Measurements from ENCODE around the gene TERC.
A peak's percentile ranks its signal among the peaks of the same experiment; 100 is the strongest.

The TERC gene

DNA sequence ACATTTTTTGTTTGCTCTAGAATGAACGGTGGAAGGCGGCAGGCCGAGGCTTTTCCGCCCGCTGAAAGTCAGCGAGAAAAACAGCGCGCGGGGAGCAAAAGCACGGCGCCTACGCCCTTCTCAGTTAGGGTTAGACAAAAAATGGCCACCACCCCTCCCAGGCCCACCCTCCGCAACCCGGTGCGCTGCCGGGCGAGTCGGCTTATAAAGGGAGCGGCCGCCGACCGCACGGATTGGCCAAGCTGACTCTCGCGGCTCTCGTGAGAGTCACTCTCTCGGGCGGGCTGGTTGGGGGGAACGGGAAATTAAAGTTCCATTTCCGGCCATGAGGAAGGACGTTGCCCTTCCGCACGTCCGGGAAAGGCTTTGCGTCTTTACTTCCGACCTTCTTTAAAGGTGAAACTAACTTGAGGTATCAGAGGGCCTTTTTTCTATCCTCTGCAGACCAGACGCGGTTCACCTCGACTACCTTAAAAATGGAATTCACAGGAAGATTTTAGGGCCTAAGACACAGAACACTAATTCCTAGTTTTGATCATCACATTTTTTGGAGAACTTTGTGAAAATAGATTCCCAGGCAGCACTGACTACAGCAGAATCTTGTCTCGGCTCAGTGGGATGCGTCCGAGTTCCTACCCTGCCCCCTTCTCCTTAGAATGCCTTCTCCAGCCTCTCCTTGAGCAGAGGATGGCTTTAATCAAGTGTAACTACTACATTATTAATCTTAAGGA is at the start of gene TERC:
Gene TERC (minus strand): TSS at position 179 of the 731 bp plus-strand sequence.
- peak; percentile 68 to 76 for DNase-seq

DNA sequence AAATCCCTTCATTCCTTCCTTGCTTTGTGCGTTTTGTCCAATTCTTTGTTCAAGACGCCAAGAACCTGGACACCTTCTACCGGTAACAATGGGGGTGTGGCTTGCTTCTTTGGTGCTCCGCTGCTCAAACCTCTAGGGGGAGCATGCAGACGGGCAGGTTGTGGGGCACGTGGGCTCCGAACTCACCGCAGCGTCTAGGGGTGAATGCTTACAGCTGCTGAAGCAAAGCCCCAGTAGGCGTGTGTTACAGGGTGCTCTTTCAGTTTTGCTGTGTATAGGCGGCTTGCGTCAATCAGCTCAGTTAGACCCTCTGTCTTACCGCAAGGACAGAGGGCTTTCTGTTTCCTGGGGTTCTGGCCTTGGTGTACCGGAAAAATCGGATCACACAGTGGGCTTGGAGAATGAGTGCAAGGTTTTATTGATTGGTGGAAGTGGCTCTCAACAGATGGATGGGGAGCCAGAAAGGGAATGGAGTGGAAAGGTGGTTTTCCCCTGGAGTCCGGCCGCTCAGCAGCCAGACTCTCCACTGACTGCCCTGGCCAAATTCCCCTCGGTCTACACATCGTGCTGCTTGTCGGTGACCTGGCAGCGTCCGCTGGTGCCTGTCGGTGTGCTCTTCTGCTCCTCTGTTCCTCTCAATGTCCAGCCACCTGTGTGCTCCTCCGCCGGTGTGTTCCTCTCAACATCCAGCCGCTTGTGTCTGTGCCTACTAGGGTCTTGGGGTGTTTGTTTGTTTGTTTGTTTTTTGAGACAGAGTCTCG is 49.1 kb upstream of the TERC start:
- peak; percentile 30 for DNase-seq

DNA sequence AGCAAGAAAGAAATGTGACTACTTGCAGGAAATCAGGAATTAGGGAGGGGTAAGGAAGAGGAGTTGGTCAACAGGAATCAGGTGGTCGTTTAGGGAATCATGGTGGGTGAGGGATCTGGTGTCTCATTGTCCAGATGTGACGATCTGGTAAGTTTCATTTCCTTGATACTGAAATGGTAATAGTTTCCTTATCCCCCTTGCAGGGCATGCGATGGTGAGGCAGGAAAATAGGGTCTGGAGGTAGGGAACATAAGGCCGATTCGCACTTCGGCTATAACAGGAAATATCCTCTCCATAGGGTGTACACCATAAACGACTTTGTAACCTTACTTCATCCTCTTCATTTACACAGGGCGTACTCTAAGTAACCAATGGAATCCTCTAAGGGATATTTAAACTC is 48.4 kb upstream of the TERC start:
- DNase-seq, result no peak

- peak; percentile 51 to 61 for DNase-seq
These were observed 47.7 kb upstream of the TERC start, which contains the start of the genes LRRC34 and LRRIQ4 for GRCh38 chr3:169812332-169813235. Gene LRRC34 (minus strand): TSS chr3:169812904. CDS start chr3:169812548, 356 bp downstream. Gene LRRIQ4 (plus strand): TSS chr3:169812870. CDS start chr3:169821922, 9,052 bp downstream.

DNA sequence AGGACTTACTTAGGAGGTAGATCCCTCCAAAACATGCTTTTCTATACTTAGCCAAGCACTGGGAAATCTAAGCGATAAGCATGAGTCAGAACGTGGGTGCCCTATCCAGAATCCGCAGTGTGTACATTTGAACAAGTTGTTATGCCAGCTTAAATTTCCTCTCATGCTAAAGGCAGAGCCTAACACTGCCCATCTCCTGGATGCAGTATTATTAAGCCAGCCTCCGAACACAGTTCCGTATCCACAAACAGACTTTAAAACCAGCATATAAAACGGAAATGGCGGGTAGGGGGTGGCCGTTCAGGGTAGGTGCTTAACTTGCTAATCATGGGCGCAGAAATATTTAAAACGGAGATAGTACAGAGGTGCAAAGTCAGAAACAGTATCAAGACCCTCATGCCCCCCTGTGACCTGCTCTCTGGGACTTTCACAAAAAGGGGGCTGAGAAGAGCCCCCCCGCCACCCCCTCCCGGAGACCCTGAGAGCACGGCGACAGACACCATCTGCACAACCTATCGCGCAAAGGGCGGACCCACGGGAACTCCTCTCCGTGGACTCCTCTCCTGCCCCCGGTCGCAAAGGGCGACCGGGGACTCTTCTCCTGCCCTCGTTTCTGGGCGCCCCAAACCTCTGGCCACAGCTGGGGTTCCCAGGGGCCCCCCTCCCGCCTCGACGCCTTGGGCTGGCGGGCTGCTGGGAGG is 46.9 kb upstream of the TERC start:
- peak; percentile 6 to 10 for DNase-seq

DNA sequence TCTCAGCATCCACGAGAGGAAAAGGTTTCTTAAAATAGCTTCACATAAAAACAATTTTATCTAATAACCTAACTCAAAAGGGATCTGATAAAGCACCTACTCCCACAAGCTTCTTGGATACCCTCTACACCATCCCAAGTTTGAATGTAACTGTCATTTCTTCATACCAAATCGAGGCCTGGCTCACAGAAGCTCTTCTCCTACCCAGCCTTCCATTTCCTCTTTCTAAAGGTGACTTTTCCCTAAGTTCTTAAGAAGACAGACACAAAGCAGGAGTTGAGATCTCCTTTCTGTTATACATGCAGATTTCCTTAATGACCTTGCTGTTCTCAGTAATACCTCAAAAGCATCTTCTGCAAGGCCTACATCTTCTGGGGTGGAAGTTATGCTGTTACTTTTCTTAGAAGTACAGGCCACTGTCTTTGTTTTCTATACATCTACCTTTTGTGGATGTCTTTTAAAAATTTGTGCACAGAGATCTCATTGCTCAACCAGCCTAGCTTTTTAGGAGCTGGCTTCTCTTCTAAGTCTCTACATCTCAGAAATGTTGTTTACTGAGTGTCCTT is 44.5 kb upstream of the TERC start:
- DNase-seq, result no peak

GRCh38 chr3:169804681-169805080 is 39.8 kb upstream of the TERC start:
- DNase-seq, result no peak

DNA sequence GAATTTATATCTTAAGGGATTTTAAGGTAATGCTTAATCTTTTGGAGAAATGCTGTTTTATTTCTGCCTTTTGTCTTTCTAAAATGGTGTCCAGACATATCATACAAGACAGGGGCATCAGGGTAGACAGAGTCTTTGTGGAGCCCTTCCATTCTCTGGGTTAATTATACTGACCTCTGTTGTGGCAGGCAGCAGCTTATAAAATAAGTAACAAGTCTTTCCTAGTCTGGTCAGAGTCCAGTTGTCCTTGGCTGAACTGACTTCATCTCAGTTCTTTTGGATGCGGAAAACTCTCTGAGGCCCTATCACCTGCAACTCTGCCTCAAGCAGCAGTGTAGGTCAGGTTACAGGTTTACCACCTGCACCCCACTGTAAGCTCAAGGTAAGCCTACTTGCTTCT is 27.5 kb upstream of the TERC start:
- no peak for DNase-seq

- no peak for DNase-seq
These were observed 26.0 kb upstream of the TERC start for GRCh38 chr3:169790687-169791429.

- DNase-seq, result no peak
These were observed 25.4 kb upstream of the TERC start for GRCh38 chr3:169790219-169790618.

DNA sequence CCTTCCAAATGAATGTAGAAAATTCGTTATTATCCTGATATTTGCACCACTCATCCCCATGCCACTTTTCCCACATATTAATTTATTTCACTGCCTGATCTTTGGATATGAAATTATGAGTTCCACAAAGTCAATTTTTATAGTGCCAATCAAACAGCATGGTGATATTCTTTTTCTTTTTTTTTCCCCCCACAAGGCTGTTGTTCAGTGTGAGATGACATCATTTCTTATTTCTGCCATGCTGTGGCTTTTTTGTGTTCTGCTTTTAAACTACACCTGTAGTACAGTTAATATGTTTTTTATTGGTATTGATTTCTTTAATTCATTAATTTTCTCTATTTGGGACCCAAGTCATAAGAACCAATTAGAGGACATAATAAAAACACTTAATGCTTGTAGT is 22.9 kb upstream of the TERC start:
- no peak for DNase-seq

GRCh38 chr3:169787120-169787519 is 22.3 kb upstream of the TERC start:
- no peak for DNase-seq

GRCh38 chr3:169781209-169781855 is 16.5 kb upstream of the TERC start:
- no peak for DNase-seq

DNA sequence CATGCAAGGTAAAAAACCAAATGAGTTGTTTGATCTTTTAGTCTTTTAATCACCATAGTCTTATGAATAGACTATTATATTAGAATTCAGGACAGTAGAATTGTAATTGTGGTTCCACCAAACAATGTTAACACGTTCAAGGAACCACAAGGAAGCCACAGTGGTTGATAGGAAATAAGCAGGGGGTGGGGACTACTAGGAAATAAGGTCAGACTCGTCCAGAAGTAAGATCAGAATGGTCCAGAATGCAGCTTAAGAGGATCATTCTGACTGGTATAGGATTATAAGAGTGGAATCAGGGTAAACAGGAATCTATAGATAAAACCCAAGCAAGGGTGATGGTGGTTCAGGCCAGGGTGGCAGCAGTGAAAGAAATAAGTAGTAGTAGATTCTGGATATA is 15.9 kb upstream of the TERC start:
- no peak for DNase-seq

DNA sequence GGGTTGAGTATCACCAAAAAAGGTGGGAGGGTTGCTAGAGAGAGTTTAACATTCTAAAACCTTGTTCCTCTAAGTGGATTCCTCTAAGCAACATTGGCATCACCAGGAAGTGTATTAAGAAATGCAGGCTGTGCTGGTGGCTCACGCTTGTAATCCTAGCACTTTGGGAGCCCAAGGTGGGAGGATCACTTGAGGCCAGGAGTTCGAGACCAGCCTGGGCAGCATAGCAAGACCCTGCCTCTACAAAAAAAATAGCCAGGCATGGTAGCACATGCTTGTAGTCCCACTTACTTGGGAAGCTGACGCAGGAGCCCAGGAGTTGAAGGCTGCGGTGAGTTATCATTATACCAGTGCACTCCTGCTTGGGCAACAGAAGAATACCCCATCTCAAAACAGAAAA is 13.0 kb upstream of the TERC start:
- no peak for DNase-seq

- no peak for DNase-seq
These were observed 9.3 kb upstream of the TERC start for GRCh38 chr3:169774186-169774585.

DNA sequence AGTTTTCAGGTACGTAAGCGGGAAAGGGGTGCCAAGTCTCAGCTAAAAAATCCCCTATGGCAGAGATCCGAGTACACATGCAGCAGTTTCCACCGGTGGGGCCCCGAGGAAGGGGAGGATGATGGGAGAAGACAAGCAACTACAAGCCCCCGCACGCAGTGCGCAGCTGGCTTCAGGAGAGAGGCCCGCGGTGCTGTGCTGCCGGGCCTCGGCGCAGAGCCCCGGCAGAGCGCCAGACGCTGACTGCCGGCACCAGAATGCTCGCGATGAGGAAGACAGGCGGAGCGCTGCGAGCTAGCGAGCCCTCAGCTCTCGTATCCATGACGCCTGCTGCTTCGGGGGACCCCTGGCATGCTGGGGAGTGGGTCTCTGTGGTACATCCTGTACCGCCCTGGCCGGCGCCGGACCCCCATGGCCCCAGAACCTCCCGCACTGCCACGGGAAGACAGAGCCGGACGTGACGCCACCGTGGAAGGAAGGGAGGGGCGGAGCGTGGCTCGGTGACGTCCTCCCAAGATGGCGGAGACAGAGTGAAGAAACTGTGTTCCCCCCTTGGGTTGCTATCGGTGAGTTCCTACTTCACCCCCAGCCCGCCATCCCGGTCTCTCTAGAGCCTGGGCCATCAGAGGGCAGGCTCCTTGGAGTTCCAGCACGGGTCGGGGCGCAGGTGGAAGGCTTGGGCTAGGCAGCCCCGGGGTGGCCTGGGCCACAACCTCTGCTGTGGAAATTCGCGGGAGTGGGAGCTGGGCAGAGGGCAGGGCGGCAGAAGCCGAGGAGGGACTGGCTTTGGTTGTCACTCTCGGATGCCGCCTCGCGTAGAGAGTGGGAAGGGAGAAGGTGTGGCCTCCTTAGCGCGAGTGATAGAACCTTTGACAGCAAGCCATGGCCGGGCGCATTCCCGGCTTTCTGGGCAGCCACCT is 8.3 kb upstream of the TERC start, which contains the start of gene MYNN:
Gene MYNN (plus strand): TSS at position 500 of the 920 bp plus-strand sequence. CDS start 900 bp downstream, outside the sequence.
- DNase-seq, result peak; percentile 87 to 94

DNA sequence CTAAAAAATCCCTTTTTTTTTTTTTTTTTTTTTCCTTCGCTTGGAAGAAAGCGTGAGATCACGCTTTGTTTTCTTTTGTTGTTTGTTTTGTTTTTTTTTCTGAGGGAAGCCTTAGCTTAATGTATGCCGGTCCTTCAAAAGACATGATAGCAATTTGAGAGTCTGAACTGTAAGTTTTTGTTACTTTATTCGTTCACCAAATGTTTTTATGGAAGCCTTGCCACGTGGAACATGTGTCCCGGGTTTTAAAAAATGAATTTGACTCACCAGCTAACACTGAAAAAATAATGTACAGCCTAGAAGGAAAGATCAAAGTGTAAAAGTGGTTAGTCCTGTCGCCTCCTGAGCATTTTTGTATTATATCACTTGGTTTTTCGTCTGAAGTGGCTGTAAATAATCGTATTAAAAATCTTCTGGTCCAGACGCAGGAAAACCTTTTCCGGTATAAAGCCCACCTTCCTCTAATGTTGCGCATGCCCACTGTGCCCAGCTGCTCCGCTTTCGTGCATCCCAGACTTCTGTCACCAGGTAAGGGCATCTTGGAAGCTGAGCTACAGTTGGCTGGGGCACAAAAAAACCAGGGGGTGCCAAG is 7.5 kb upstream of the TERC start:
- DNase-seq, result peak; percentile 52 to 55
